Gastrocnemius medialis (tissue), 4 donors: ENCODE measurements around the gene RPP21.

Source experiments
- CTCF ChIP-seq, 5 experiments: fragments of 450-650 bp in 3 of 5; fragments of 200-600 bp in 2 of 5; sonication (generic) in 2 of 5; IDR thresholded peaks in 4 of 5; conservative IDR thresholded peaks in 1 of 5; 1 replicate in 4 of 5; 2 replicates in 1 of 5; pipeline ENCODE4 v1.5.1; 2016 to 2019; ENCODE audit warnings: antibody characterized with exemption in 5 of 5, mild to moderate bottlenecking in 3 of 5, moderate library complexity in 3 of 5
- POLR2A ChIP-seq, 2 donors: fragments of 450-650 bp; IDR thresholded peaks; one replicate each; pipeline ENCODE4 v1.6.1; 2017; ENCODE audit warnings: antibody characterized with exemption in 2 of 2, mild to moderate bottlenecking in 2 of 2, moderate library complexity in 2 of 2

DNA sequence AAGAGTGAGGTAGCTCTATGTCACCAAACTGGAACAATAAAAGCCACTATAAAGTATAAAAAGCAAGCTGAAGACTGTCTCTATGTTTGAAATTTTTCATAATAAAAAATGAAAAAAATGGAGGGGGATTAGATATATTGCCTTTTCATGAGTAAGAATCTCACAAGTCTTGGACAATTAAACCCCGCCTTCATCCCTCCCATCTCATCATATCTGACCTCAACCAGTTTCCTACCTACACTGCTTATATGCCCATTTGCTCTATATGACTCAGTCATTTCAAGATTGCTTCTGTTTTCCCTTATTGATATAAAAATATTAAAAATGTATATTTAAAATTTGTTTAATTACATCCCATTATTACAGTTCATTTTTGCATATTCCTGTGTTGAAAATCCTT, 21.1 kb upstream of the RPP21 start:
- TF ChIP-seq CTCF (IDR thresholded peaks at IDR 0.05 in 4 of 5, conservative IDR thresholded peaks at IDR 0.05 in 1 of 5) (no peak), POLR2A (IDR thresholded peaks at IDR 0.05) (no peak)
